Fibroblast of peridontal ligament (primary cell): ENCODE data around the gene DNAH17.
A peak's percentile ranks its signal among the peaks of the same experiment; 100 is the strongest.

Experiments used
- DNase-seq: peaks from one replicate; pipeline ENCODE4 v3.0.0-alpha.2; 2010; ENCODE audit errors: extremely low read depth

DNAH17 gene

DNA sequence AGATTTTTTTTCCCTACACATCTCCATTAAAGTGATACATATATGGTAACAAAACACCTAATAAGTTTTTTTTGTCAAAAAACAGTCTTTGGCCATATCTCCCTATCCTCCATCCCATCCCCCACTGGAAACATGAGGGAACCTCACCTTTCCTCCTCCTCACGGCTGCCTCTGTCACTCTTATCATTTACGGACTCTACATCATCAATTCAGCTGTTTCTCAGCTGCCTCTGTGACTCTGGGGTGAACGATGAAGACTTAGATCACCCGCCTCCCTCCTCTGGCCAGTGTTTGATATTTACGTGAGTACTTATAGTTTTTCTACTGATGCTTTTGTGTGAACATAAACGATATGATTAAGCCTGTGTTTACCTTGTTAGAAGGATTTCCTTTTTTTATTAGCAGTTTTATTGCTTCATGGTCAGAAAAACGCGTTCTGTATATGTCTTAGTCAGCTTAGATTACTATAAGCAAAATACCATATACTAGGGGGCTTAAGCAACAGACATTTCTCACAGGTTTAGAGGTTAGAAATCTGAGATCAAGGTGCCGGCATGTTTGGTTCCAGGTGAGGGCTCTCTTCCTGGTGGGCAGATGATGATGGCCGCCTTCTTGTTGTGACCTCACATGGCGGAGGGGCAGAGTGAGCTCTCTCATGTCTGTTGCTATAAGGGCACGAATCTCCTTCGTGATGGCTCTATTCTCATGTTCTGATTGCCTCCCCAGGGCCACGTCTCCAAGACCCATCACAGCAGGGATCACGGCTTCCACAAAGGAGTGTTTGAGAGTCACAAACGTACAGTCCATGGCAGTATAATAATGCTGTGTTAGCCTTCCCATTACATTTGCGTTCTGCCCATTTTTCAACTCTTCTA, 32.1 kb downstream of the DNAH17 start:
- no peak for DNase-seq

DNA sequence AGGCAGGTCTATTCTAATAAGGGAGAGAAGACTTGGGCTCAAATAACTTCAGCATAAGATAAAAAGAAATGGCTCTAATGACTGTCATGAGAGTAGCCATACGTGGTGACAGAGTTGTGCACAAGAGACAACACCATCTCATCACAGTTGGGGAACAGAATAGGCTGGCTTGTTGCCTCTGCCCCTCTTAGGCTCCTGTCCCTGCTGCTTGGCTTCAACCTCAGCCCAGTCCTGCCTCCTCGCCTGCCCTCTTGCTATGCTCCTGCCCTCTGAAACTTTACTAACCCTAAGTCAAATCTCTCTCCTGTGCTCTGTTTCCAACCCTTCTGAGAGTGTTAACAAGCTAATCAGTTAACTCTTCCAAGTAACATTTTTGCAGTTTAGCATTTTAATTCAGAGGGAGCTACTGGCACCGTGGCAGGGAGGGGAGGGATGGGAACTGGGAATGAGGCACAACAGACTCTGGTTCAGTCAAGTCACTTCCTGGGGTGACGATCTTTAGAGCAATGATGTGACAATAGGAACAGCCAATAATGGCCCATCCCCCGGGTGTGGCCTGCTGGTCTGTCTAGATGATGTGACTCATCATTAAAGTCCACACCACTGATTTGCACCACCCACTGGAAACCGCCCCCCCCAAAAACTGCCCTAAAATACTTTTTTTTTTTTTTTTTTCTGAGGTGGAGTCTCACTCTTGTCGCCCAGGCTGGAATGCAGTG, 35.5 kb downstream of the DNAH17 start:
- DNase-seq: no peak

- DNase-seq: no peak
These were observed 37.4 kb downstream of the DNAH17 start for GRCh38 chr17:78539781-78540180.

- no peak for DNase-seq
These were observed 39.0 kb downstream of the DNAH17 start for GRCh38 chr17:78538033-78538776.

DNA sequence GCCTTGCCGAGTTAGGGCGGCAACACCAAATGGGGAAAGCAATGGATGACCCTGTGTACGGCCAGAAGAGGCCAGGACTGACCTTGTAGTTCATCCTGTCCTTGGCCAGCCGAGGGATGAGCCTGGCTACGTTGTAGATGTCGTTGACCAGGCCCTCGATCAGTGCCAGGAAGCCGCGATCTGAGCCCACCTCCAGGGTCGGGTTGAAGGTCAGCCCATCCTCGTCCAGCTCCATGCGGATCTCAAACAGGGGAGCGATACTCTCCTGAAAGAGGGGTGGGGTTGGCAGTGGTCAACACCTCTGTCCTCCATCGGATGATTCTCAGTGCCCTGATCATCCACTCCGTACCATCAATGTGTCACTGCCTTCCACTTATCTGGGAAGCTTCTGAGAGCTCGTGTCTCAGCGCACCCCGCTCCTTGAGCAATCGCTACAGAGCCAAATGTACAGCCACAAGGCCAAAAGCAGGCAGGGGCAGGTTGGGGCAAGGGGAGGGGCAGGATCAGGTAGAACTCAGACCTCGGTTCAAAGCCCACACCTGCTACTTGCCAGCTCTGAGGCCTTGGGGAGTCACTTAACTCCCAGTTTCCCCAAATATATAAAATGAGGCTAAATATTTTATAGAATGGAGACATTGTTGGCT, 39.9 kb downstream of the DNAH17 start:
- DNase-seq: no peak

- DNase-seq: no peak
These were observed 41.7 kb downstream of the DNAH17 start for GRCh38 chr17:78535273-78536197.

GRCh38 chr17:78534492-78535272, 42.5 kb downstream of the DNAH17 start:
- DNase-seq: no peak

DNA sequence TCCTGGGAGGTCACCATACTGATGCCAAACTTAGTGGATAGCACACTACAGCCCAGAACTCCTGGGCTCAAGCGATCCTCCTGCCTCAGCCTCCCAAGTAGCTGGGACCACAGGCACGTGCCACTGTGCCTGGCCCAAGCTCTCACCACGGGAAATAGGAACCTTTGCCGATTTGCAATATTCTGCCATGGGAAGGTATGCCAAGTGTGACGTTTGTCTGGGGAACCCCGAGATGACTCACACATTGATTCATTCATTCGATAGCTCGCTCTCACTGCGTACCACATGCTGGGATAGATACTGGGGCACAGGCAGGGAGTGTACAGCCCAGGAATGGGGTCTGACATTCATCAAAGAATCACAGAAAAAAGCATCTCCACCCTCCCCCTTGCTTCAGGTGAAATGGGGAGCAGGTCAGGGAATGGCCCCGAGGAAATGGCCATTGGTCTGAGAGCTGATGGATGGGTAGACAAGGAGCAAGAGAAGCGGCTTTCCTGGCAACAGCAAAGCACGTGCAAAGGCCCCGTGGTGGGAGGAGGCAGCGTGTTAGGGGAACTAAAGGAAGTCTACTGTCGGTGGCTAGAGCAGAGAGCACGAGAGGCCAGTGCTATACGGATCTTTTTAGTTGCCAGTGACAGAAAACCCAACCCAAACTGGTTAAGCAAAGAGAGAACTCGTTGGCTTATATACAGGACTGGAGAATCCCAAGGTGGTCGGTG, 44.1 kb downstream of the DNAH17 start:
- DNase-seq: peak; percentile 48

DNA sequence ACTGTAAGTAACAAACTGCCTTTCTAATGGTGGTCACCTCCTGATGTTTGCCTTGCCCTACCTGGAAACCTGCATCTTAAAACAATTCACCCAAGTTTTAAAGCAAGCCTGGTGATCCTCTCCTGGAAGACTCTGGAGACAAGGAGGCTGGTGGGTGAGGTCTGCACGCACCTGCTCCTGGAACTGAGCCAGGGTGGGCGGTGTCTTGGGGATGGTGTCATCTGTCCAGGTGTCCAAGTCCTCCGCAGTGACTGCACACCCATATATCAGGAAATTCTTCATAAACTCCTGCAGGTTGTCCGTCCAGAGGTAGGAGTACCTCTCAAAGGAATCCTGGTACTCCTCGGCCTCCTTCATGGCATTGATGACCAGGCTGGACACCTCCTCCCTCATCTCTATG, 44.9 kb downstream of the DNAH17 start:
- DNase-seq: no peak

GRCh38 chr17:78530675-78531074, 46.5 kb downstream of the DNAH17 start:
- no peak for DNase-seq

DNA sequence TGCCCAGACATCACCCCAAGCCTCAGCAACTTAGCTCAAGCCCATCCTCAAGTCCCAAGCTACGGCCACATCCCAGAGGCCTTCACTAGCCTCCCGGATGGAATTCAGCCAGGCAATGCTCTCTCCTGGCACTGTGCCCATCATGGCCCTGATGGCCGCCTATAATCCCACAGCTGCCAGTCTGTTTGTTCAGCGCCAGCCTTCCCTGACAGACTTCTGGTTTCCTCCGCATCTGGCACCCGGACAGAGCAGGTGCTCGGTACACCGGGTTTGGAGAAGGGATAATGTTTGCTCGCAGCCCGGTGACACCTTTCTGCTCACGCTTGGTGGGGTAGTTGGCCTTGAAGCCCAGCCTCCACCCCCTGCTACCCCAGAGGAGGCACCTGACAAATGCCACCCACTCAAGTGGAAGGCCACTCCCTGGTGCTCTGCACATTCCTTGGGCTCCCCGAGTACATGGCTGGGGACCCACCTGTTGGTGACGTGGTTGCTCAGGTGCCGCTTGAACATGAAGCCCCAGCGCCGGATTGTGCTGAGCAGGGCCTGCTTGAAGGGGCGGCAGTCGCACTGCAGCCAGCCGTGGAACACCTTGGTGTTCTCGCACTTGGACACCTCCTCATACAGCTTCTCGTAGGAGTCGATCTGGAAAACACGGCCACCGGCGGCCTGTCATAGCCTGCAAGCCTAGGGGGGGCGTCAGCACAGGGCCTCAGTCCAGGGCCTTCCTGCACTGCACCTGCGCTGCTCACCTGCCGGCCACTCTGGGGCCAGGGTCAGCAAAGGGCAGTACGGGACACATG, 47.1 kb downstream of the DNAH17 start:
- no peak for DNase-seq

DNA sequence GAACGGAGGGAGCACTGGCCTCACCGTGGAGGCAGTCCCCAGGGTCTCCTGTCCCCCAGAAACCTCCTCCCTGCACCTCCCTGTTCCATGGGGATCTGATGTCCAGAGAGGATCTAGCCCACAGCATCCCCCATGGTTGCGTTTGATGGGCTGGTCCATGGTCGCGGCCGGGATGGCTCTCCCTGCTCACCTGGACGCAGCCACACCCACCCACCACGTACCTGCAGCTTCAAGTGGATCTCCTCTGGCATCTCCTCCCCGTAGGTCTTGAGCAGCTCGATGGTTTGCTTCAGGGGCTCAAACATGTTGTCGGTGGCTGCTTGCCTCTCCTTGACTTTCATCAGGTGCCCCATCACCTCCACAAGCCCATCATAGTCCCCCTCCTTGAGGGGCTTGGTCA, 47.9 kb downstream of the DNAH17 start:
- no peak for DNase-seq

GRCh38 chr17:78528541-78528940, 48.7 kb downstream of the DNAH17 start:
- no peak for DNase-seq

GRCh38 chr17:78527345-78527744, 49.9 kb downstream of the DNAH17 start:
- DNase-seq: no peak

- DNase-seq: no peak
These were observed 50.8 kb downstream of the DNAH17 start for GRCh38 chr17:78526231-78527025.

DNA sequence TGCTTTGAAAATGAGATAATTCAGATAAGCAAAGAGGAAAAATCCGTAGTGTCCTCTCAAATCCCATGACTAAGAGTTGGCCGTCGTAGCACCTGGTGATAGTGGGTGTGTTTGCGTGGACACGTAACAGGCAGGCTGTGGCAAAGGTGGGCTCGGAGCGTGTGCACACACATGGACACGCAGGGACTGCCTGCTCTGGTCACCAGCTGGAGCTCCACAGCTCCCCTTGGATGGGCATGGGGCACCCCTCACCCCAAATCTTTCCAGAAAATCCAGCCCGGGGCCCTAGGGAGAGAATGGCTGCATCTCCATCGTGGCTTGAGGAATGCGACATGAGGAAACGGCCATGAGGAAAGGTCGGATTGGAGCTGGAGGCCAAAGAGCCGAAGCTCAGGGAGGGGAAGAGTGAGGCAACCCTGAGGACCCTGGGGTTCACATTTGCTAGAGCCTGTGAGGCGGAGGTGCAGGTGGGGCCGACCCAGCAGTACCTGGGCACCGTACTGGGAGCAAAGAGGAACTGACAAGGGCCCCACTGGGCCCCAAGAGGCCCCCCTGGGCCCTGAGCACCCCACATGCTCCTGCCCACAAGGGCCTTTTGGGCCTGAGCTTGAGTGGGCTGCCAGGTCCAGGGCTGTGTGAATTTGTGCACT, 51.6 kb downstream of the DNAH17 start:
- DNase-seq: no peak

DNA sequence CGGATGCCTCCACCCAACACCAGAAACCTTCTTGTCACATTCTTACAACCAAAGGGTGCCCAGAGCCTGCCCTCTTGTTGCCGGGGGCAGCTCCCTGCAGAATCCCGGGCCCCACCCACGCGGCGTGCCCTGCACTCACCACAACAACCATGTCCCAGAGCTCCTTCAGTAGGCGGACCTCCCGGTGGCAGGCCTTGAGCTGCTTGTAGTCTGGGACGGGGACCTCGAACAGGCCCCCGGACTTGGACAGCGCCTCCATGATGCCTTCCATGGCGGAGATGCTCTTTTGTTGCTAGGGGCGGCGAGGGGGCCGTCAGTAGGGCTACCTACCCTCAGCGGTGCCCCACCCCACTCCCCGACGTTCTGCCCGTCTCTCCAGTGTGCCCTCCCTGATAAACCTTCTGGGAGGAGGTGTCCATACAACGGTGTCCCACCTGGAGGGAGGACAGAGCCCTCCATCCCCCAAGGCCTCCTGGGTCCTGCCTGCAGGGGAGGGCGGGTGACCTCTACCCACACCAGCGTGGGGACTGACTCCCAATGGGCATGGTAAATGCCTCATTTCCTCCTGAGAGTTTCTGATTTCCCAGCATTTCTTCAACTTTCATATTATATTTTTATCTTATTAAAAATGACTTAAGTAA, 52.2 kb downstream of the DNAH17 start:
- DNase-seq: no peak
